ENCODE data around the gene TRIP4.

GRCh38 chr15:64472161-64472560 lies 84.5 kb downstream of the TRIP4 start:
- no peak for TF ChIP-seq CTCF (IDR thresholded peaks at IDR 0.05)
- TF ChIP-seq ZFX (IDR thresholded peaks at IDR 0.05; ENCODE audit: borderline replicate concordance) = no peak
